Measurements from ENCODE around the gene EFEMP1. TPM values are rescaled to one million over a fixed set of nuclear protein-coding genes. Genes with fewer than 3 reads are reported as not detected.

The EFEMP1 gene
- total RNA-seq, 1 experiment from 2014 or later = not detected

DNA sequence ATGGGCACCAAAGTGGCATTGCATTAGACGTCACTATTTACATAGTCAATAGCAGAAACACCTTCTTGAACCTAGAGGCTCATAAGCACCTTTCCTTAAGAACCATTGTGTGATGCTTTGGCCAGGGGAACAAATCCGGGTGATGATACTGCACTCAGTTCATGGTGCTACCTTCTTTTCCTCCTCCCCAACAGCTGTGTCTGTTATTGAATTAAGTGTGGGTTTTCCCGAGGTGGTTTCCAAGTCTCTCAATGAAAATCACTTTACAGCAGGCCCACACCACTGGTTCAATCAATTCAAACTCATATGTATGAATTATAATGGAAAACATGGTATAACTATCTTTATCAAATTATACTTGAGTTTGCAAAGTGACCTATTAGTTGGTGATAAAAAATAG, 9.3 kb upstream of the EFEMP1 start:
- CTCF ChIA-PET = no interaction called here
- H3K36me3 ChIP-seq (ENCODE audit: control insufficient read depth, insufficient read depth, low read length) = no peaks in the 10 kb centered on the region

DNA sequence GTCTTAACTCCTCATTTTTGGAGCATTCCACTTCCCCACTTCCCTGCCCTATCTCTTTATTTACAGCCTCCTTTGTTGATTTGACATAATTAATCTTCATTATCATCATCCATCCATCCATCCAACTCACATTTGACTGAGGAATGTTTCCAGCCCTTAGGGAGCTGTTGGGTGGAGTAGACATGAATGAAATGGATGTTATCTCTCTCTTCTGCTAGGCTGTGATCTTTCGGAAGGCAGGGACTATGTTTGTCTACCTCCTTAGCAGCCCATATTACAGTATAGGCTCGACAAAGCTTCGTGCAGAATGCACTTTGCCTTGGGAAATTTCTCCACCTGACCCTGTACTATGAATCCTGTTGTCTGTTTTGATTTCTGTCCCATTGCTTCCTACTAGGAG, 7.7 kb upstream of the EFEMP1 start:
- ChIA-PET POLR2A (no interaction called here), CTCF (no interaction called here)
- H3K4me3 ChIP-seq (ENCODE audit: low read depth, low read length) = no peak overlapping the region
- Mint-ChIP-seq H3K4me3 (ENCODE audit: unreplicated experiment) (no peak overlapping the region), H3K36me3 (ENCODE audit: insufficient read depth, unreplicated experiment) (no peaks in the 10 kb centered on the region), H3K27me3 (ENCODE audit: insufficient read depth, unreplicated experiment) (no peaks in the 10 kb centered on the region), H3K27ac (ENCODE audit: unreplicated experiment) (no peak overlapping the region), H3K9me3 (ENCODE audit: unreplicated experiment) (no peaks in the 10 kb centered on the region), H3K4me1 (ENCODE audit: low read depth, unreplicated experiment) (no peaks in the 10 kb centered on the region)
- BruUV-seq (replicated peaks) = no TSS peak
- intact Hi-C loops (cut with micrococcal nuclease; ENCODE audit: unreplicated experiment) = no loop called here
- no peak for DNase-seq
- H3K4me1 ChIP-seq = no peaks in the 10 kb centered on the region
- no peaks in the 10 kb centered on the region for H3K27me3 ChIP-seq (replicated peaks; ENCODE audit: control insufficient read depth, insufficient read depth, low read length)
- TF ChIP-seq CTCF (IDR thresholded peaks at IDR 0.05; ENCODE audit: insufficient read depth in 1 of 2, low read depth in 1 of 2, low read length in 1 of 2, severe bottlenecking in 1 of 2, unreplicated experiment in 1 of 2) = no peak
- no peaks in the 10 kb centered on the region for H3K9me3 ChIP-seq
- H3K36me3 ChIP-seq (ENCODE audit: control insufficient read depth, insufficient read depth, low read length) = no peaks in the 10 kb centered on the region

More for the DNA sequence above, 9.3 kb upstream of the EFEMP1 start:
- Histone ChIP-seq H3K9me3 (no peaks in the 10 kb centered on the region), H3K4me3 (ENCODE audit: low read depth, low read length) (no peak overlapping the region), H3K27me3 (replicated peaks; ENCODE audit: control insufficient read depth, insufficient read depth, low read length) (no peaks in the 10 kb centered on the region), H3K4me1 (no peaks in the 10 kb centered on the region)
- no peaks in the 10 kb centered on the region for H3K36me3 Mint-ChIP-seq (ENCODE audit: insufficient read depth, unreplicated experiment)
- no peaks in the 10 kb centered on the region for H3K4me1 Mint-ChIP-seq (ENCODE audit: low read depth, unreplicated experiment)
- no TSS peak for BruUV-seq (replicated peaks)
- DNase-seq = no peak
- intact Hi-C loops (cut with micrococcal nuclease; ENCODE audit: unreplicated experiment) = no loop called here
- H3K9me3 Mint-ChIP-seq (ENCODE audit: unreplicated experiment) = no peaks in the 10 kb centered on the region
- no peaks in the 10 kb centered on the region for H3K27me3 Mint-ChIP-seq (ENCODE audit: insufficient read depth, unreplicated experiment)
- POLR2A ChIA-PET = interaction anchor here (0.6 kb wide), 1 partner anchor 94 kb away, joined by 3 read pairs; no protein-coding TSS in a partner anchor
- H3K27ac Mint-ChIP-seq (ENCODE audit: unreplicated experiment) = no peak overlapping the region
- no peak overlapping the region for H3K4me3 Mint-ChIP-seq (ENCODE audit: unreplicated experiment)
- TF ChIP-seq CTCF (IDR thresholded peaks at IDR 0.05; ENCODE audit: insufficient read depth in 1 of 2, low read depth in 1 of 2, low read length in 1 of 2, severe bottlenecking in 1 of 2, unreplicated experiment in 1 of 2) = no peak

- no peak overlapping the region for H3K4me3 ChIP-seq (ENCODE audit: low read depth, low read length)
- H3K4me1 Mint-ChIP-seq (ENCODE audit: low read depth, unreplicated experiment) = no peaks in the 10 kb centered on the region
- H3K27me3 ChIP-seq (replicated peaks; ENCODE audit: control insufficient read depth, insufficient read depth, low read length) = no peaks in the 10 kb centered on the region; the same call in 1 of the 2 replicates
- BruUV-seq (replicated peaks) = no TSS peak
- no peaks in the 10 kb centered on the region for H3K27me3 Mint-ChIP-seq (ENCODE audit: insufficient read depth, unreplicated experiment)
- intact Hi-C loops (cut with micrococcal nuclease; ENCODE audit: unreplicated experiment) = no loop called here
- H3K36me3 Mint-ChIP-seq (ENCODE audit: insufficient read depth, unreplicated experiment) = no peaks in the 10 kb centered on the region
- H3K27ac Mint-ChIP-seq (ENCODE audit: unreplicated experiment) = no peak overlapping the region
- no peak for TF ChIP-seq CTCF (IDR thresholded peaks at IDR 0.05; ENCODE audit: insufficient read depth in 1 of 2, low read depth in 1 of 2, low read length in 1 of 2, severe bottlenecking in 1 of 2, unreplicated experiment in 1 of 2)
- no peaks in the 10 kb centered on the region for H3K36me3 ChIP-seq (ENCODE audit: control insufficient read depth, insufficient read depth, low read length)
- H3K4me3 Mint-ChIP-seq (ENCODE audit: unreplicated experiment) = no peak overlapping the region
- POLR2A ChIA-PET = no interaction called here
- H3K9me3 ChIP-seq = no peaks in the 10 kb centered on the region
- H3K4me1 ChIP-seq = no peaks in the 10 kb centered on the region
- no peaks in the 10 kb centered on the region for H3K9me3 Mint-ChIP-seq (ENCODE audit: unreplicated experiment)
- CTCF ChIA-PET = no interaction called here
- DNase-seq = no peak
Observed at GRCh38 chr2:55929476-55929875, 5.9 kb upstream of the EFEMP1 start.
